AG09319 (cell line): ENCODE results near the gene PEAR1.

Experiments
- DNase-seq: peaks from one replicate; pipeline ENCODE4 v3.0.0-alpha.2; 2010; ENCODE audit warnings: low read depth; ENCODE audit errors: extremely low read depth
- CTCF ChIP-seq: IDR thresholded peaks from 2 replicates; pipeline ENCODE4 v1.5.1; 2011; ENCODE audit warnings: low read depth, mild to moderate bottlenecking, inconsistent platforms, low read length, moderate library complexity

The PEAR1 gene

GRCh38 chr1:156912861-156913808, 19.6 kb downstream of the PEAR1 start:
- DNase-seq: no peak

GRCh38 chr1:156913809-156914387, 20.4 kb downstream of the PEAR1 start:
- TF ChIP-seq CTCF: no peak
- DNase-seq: no peak

More at GRCh38 chr1:156912861-156913808, 19.6 kb downstream of the PEAR1 start:
- no peak for TF ChIP-seq CTCF

- TF ChIP-seq CTCF: no peak
- no peak for DNase-seq
These were observed 20.9 kb downstream of the PEAR1 start for GRCh38 chr1:156914440-156914856.

- peak; percentile 52 for DNase-seq
- peak; percentile 79 for TF ChIP-seq CTCF
These were observed 26.9 kb downstream of the PEAR1 start, which contains the start of gene LRRC71 for GRCh38 chr1:156920233-156921052. TSS of gene LRRC71 (plus strand) at chr1:156920632. CDS start at chr1:156920804, 172 bp downstream.

GRCh38 chr1:156921053-156921529, 27.6 kb downstream of the PEAR1 start:
- no peak for DNase-seq
- TF ChIP-seq CTCF: no peak

- no peak for DNase-seq
- no peak for TF ChIP-seq CTCF
These were observed 29.6 kb downstream of the PEAR1 start for GRCh38 chr1:156922986-156923669.
